ENCODE measurements around the gene TMEM176B. TPM values are rescaled to one million over a fixed set of nuclear protein-coding genes. Genes with fewer than 3 reads are reported as not detected.

The TMEM176B gene
- not detected for total RNA-seq
- polyA plus RNA-seq (2013, experiment 1 of 2) = 3.8 TPM
- 2.4 TPM for polyA plus RNA-seq (2013, experiment 2 of 2)
- 0 to 1.2 (median 0.06) reads per million in 172 experiments for total RNA-seq

GRCh38 chr7:150799741-150800580, at the start of gene TMEM176B:
TSS of gene TMEM176B (minus strand) at chr7:150800364. CDS start at chr7:150796569, 3,795 bp downstream.
- no peaks in the 10 kb centered on the region for H3K36me3 ChIP-seq (ENCODE audit: insufficient read depth, low read length)
- DNase-seq (peak in 1 of 14 experiments; percentile 29), ATAC-seq (ENCODE audit: poor library complexity) (peak; percentile 24)
- Mint-ChIP-seq H3K27me3 (peaks cover 68% of the 10 kb centered on the region), H3K27ac (no peak within 1 kb of the TSS), H3K4me3 (peak within 1 kb of the TSS; percentile 80), H3K9me3 (peaks cover 4% of the 10 kb centered on the region), H3K4me1 (ENCODE audit: low read depth) (peaks cover 18% of the 10 kb centered on the region), H3K36me3 (ENCODE audit: low read depth) (no peaks in the 10 kb centered on the region)
- POLR2A ChIA-PET = no interaction called here
- H3K4me1 ChIP-seq (ENCODE audit: insufficient read depth, low read length) = peaks cover 24% of the 10 kb centered on the region
- H3K27me3 ChIP-seq (ENCODE audit: control insufficient read depth in 1 of 2, insufficient read depth in 2 of 2, low read length in 2 of 2) = peaks cover 54 to 60% of the 10 kb centered on the region in 2 experiments
- peaks cover 0 to 31% of the 10 kb centered on the region in 2 experiments for H3K9me3 ChIP-seq (ENCODE audit: control insufficient read depth in 1 of 2, insufficient read depth in 1 of 2, low read length in 2 of 2)
- H3K4me3 ChIP-seq (ENCODE audit: low read length) = peak within 1 kb of the TSS; percentile 38
- no peak within 1 kb of the TSS for H3K27ac ChIP-seq (ENCODE audit: low read depth in 1 of 2, low read length in 2 of 2)
- intact Hi-C loops (cut with DNase I, micrococcal nuclease) = no loop called here
- no peak for TF ChIP-seq CTCF (IDR thresholded peaks at IDR 0.05)
- CTCF ChIA-PET = no interaction called here

- ChIA-PET POLR2A (no interaction called here), CTCF (no interaction called here)
- Histone ChIP-seq H3K27ac (ENCODE audit: low read depth in 1 of 2, low read length in 2 of 2) (no peak overlapping the region), H3K9me3 (ENCODE audit: control insufficient read depth in 1 of 2, insufficient read depth in 1 of 2, low read length in 2 of 2) (no peaks in the 10 kb centered on the region), H3K4me3 (ENCODE audit: low read length) (no peak overlapping the region), H3K27me3 (ENCODE audit: control insufficient read depth in 1 of 2, insufficient read depth in 2 of 2, low read length in 2 of 2) (peaks cover 7 to 10% of the 10 kb centered on the region in 2 experiments), H3K4me1 (ENCODE audit: insufficient read depth, low read length) (peaks cover 2% of the 10 kb centered on the region), H3K36me3 (ENCODE audit: insufficient read depth, low read length) (no peaks in the 10 kb centered on the region)
- ATAC-seq (ENCODE audit: poor library complexity) (no peak), DNase-seq (no peak)
- intact Hi-C loops (cut with DNase I, micrococcal nuclease) = no loop called here
- Mint-ChIP-seq H3K36me3 (ENCODE audit: low read depth) (no peaks in the 10 kb centered on the region), H3K27me3 (peaks cover 43% of the 10 kb centered on the region), H3K4me3 (no peak overlapping the region), H3K9me3 (no peaks in the 10 kb centered on the region), H3K4me1 (ENCODE audit: low read depth) (no peaks in the 10 kb centered on the region), H3K27ac (no peak overlapping the region)
- no peak for TF ChIP-seq CTCF (IDR thresholded peaks at IDR 0.05)
Observed at GRCh38 chr7:150849204-150849775, 49.1 kb upstream of the TMEM176B start.

- H3K4me1 ChIP-seq (ENCODE audit: insufficient read depth, low read length) = peaks cover 2% of the 10 kb centered on the region
- ATAC-seq (ENCODE audit: poor library complexity) = no peak
- H3K27ac ChIP-seq (ENCODE audit: low read depth in 1 of 2, low read length in 2 of 2) = no peak overlapping the region
- Mint-ChIP-seq H3K27ac (no peak overlapping the region), H3K9me3 (no peaks in the 10 kb centered on the region), H3K27me3 (peaks cover 43% of the 10 kb centered on the region), H3K4me1 (ENCODE audit: low read depth) (no peaks in the 10 kb centered on the region), H3K36me3 (ENCODE audit: low read depth) (no peaks in the 10 kb centered on the region), H3K4me3 (no peak overlapping the region)
- H3K36me3 ChIP-seq (ENCODE audit: insufficient read depth, low read length) = no peaks in the 10 kb centered on the region
- no peak for TF ChIP-seq CTCF (IDR thresholded peaks at IDR 0.05)
- H3K4me3 ChIP-seq (ENCODE audit: low read length) = no peak overlapping the region
- no peak for DNase-seq
- CTCF ChIA-PET = no interaction called here
- POLR2A ChIA-PET = no interaction called here
- no peaks in the 10 kb centered on the region for H3K9me3 ChIP-seq (ENCODE audit: control insufficient read depth in 1 of 2, insufficient read depth in 1 of 2, low read length in 2 of 2)
- peaks cover 7 to 9% of the 10 kb centered on the region in 2 experiments for H3K27me3 ChIP-seq (ENCODE audit: control insufficient read depth in 1 of 2, insufficient read depth in 2 of 2, low read length in 2 of 2)
- intact Hi-C loops (cut with DNase I, micrococcal nuclease) = no loop called here
Observed at GRCh38 chr7:150848561-150849115, 48.5 kb upstream of the TMEM176B start.
